ENCODE data around the gene ADGRV1.
"Not testable (repeated sequence)": the region's sequence is repeated elsewhere in the genome, so short reads cannot be mapped to it uniquely, and the experiment has no call there.

ADGRV1 gene

DNA sequence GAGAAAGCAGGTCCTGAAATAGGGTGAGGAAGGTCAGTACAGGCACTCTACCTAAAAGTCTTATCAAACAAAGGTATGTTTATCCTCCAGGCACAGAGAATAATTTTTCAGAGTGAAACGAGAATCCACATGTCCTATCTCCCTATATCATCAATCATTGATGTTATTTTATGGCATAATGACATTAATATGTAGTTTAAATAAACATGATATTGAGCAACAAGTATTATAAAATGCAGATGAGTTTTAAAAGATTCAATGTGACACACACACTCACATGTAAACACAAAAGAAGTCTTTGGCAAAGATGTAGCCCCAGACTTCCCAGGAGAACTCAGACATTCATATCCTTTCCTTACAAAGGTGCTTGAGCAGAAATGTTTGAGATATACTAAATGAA lies 389.1 kb downstream of the ADGRV1 start:
- no peak for DNase-seq (ENCODE audit: low read depth in 2 of 2)

GRCh38 chr5:90948969-90949368 lies 390.4 kb downstream of the ADGRV1 start:
- DNase-seq (ENCODE audit: low read depth in 2 of 2) = no peak

- no peak for DNase-seq (ENCODE audit: low read depth in 2 of 2)
These were observed 391.1 kb downstream of the ADGRV1 start for GRCh38 chr5:90949469-90950358.

DNA sequence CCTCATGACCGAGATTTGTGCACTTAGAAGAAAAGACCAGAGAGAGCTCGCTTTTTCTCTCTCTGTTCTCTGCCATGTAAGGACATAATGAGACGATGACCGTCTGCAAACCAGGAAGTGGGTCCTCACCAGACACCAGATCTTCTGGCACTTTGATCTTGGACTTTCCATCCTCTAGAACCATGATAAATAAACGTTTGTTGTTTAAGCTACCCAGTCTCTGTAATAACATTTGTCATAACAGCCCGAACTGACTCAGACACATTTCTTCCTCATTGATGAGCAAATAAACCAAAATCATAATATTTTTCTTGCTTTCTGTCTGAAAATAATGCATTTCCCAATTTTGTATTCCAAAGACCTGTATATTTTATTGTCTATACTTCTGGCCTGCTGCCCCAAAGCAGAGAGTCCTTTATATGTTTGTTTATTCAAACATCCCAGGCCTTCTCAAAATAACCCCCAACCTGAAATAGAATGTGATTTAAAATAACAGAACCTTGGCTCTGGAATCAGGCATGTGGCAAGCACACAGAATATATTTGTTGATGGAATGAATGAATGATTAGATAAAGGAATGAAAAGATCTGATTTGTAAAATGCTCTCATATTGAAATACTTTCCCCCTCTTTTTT lies 396.5 kb downstream of the ADGRV1 start:
- no peak for DNase-seq (ENCODE audit: low read depth in 2 of 2)

DNA sequence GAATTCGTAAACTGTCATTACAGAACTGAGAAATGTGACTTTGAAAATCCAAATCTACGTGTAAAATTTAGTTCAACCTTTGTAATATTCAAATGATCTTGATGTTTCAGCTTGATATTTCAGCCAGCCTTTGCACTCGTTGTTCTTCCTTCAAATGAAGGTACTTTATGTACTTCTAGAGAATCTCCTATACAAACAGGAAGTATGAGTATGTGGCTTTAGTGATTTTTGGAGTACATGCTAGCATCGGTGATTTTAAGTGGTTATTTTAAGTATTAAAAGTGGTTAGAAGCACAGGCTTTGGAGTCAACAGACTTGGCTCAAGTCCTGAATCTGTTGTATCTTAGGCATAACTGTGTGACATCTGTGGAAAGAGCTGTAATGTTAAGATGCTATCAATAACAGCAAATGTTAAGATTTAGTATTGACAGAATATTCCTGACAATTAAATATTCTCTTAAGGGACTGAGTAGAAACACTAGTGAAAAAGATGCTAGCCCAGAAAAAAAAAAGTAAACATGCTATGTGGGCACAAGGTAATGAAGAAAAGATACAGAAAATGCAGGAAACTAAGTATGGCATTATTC lies 398.0 kb downstream of the ADGRV1 start:
- no peak for DNase-seq (ENCODE audit: low read depth in 2 of 2)

GRCh38 chr5:90957906-90958305 lies 399.3 kb downstream of the ADGRV1 start:
- no peak for DNase-seq (ENCODE audit: low read depth in 2 of 2)

DNA sequence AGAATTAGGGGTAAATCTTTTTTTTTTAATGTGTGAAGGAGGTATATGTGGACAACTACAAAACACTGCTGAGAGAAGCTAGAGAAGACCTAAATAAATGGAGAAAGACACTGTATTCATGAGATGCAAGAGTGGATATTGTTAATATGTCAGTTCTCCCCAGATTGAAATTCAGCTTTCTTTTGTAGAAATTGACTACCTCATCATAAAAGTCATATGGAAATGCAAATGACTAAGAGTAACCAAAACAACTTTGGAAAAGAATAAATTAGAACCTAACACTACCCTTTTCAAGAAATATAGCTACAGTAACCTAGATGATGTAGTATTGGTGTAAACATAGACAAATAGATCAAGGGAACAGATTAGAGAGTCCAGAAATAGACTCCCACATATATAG lies 400.7 kb downstream of the ADGRV1 start:
- DNase-seq (ENCODE audit: low read depth in 2 of 2) = no peak

GRCh38 chr5:90962481-90962880 lies 403.9 kb downstream of the ADGRV1 start:
- no peak for DNase-seq (ENCODE audit: low read depth in 2 of 2)

DNA sequence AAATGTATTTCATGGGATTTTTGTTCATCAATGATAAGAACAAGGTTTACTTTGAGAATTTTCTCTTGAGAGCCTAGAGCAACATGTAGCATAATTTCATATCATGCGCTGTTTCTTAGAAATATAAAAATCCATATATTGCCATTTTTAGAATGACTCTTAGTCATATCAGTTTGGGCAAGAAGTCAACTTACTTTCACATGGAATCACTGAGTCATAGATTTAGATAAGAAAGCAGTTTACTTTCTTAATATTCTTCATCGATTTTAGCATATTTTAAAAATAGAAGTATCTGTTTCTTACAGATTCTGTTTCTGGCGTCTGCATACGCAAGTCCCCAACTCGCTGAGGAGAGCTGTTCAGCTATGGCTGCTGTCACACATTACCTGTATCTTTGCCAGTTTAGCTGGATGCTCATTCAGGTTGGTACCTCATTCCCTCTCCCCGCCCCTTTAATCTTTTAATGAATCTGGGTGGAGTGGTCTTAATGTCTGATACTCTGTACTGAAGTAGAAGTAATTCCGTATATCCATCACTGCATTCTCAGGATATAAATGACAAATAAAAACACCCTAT lies 406.6 kb downstream of the ADGRV1 start:
- no peak for DNase-seq (ENCODE audit: low read depth in 2 of 2)

GRCh38 chr5:90967443-90967842 lies 408.8 kb downstream of the ADGRV1 start:
- no peak for DNase-seq (ENCODE audit: low read depth in 2 of 2)

- no peak for DNase-seq (ENCODE audit: low read depth in 2 of 2)
These were observed 409.3 kb downstream of the ADGRV1 start for GRCh38 chr5:90967851-90968250.

- DNase-seq (ENCODE audit: low read depth in 2 of 2) = no peak
These were observed 409.7 kb downstream of the ADGRV1 start for GRCh38 chr5:90968319-90968718.

GRCh38 chr5:90969945-90970344 lies 411.3 kb downstream of the ADGRV1 start:
- not testable (repeated sequence) for DNase-seq (ENCODE audit: low read depth in 2 of 2)

- no peak for DNase-seq (ENCODE audit: low read depth in 2 of 2)
These were observed 422.6 kb downstream of the ADGRV1 start for GRCh38 chr5:90981177-90981576.

DNA sequence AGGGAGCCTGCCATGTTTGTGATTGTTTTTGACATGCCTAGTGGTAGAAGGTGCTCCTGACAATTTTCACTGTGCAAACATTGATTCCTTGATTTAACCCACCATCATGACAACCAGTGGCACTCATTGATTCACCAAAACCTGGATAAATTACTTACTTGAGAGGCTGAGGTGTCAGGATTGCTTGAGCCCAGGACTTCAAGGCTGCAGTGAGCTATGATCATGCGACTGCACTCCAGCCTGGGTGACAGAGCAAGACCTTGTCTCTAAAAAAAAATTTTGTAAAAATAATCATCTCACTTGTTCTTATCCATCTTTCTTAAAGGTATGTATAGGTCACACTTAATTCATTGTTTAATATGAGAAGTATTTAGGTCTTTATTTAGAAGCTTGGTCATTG lies 423.2 kb downstream of the ADGRV1 start:
- no peak for DNase-seq (ENCODE audit: low read depth in 2 of 2)

GRCh38 chr5:90982576-90982975 lies 424.0 kb downstream of the ADGRV1 start:
- DNase-seq (ENCODE audit: low read depth in 2 of 2) = no peak

GRCh38 chr5:90983148-90983547 lies 424.6 kb downstream of the ADGRV1 start:
- DNase-seq (ENCODE audit: low read depth in 2 of 2) = no peak

- no peak for DNase-seq (ENCODE audit: low read depth in 2 of 2)
These were observed 425.1 kb downstream of the ADGRV1 start for GRCh38 chr5:90983711-90984124.

DNA sequence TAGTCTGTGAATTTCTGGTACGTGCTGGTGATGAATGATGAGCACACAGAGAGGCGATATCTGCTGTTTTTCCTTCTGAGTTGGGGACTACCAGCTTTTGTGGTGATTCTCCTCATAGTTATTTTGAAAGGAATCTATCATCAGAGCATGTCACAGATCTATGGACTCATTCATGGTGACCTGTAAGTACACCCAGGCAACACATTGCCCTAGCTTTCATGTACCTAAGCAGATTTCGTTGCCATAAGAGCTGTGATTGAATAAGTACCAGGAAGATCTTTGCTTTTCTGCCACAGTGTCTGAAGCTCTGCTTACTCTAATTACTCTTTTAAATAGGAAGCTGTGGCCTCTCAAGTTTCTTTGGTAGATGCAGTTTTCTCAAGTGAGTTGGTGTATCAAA lies 426.7 kb downstream of the ADGRV1 start:
- DNase-seq (ENCODE audit: low read depth in 2 of 2) = no peak

- DNase-seq (ENCODE audit: low read depth in 2 of 2) = no peak
These were observed 429.1 kb downstream of the ADGRV1 start for GRCh38 chr5:90987726-90988125.

- DNase-seq (ENCODE audit: low read depth in 2 of 2) = no peak
These were observed 432.6 kb downstream of the ADGRV1 start for GRCh38 chr5:90991201-90991600.

DNA sequence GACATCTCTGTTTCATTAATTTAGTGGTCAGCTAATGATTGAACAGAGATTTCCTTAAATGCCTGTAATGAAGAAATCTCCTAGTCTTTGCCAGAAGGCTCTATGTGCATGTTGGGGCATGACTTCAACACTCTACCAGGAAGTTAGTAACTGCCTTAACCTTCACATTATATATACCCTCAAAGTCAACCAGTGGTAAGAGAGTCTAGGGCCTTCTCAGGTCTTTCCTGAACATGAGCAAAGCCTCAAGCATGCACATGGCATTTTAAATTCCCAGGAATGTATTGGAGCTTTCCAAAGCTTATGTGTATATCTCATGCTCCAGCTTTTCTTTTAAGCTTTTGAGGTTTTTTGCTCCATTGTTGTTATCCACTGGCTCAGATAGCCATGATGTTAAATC lies 436.2 kb downstream of the ADGRV1 start:
- no peak for DNase-seq (ENCODE audit: low read depth in 2 of 2)

DNA sequence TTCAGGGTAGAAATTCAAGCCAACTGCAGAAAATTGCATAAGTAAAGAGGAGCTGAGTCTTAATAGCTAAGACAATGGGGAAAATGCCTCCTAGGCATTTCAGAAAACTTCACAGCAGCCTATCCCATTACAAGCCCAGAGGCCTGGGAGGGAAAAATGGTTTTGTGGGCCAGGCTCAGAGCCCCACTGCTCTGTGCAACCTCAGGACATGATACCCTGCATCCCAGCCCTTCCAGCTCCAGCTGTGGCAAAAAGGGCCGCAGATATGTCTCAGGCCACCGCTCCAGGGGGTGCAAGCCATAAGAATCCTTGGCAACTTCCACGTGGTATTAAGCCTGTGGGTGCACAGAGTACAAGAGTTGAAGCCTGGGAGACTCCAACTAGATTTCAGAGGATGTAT lies 437.5 kb downstream of the ADGRV1 start:
- DNase-seq (ENCODE audit: low read depth in 2 of 2) = no peak
